GM13977 (cell line): ENCODE results near the gene TNIP3.

ENCODE experiments used
- DNase-seq: peaks from one replicate; pipeline ENCODE4 v3.0.0; 2012; ENCODE audit warnings: low spot score
- in situ Hi-C: fragments of 300-500 bp; cut with MboI; formaldehyde crosslinking; loops from one replicate; pipeline ENCODE4 v1.12.0; 2022; ENCODE audit warnings: low sequenced_read_pairs, low pct_unique_long_range_greater_than_20kb, mixed read lengths, inconsistent platforms; ENCODE audit not compliant: unreplicated experiment
- TF ChIP-seq, protein P1 (sequence below): IDR thresholded peaks from 2 replicates; pipeline ENCODE4 v1.5.1; 2012; ENCODE audit warnings: mild to moderate bottlenecking, control low read depth; ENCODE audit not compliant: insufficient read depth; ENCODE audit errors: extremely low read depth, missing control alignments

The TNIP3 gene

DNA sequence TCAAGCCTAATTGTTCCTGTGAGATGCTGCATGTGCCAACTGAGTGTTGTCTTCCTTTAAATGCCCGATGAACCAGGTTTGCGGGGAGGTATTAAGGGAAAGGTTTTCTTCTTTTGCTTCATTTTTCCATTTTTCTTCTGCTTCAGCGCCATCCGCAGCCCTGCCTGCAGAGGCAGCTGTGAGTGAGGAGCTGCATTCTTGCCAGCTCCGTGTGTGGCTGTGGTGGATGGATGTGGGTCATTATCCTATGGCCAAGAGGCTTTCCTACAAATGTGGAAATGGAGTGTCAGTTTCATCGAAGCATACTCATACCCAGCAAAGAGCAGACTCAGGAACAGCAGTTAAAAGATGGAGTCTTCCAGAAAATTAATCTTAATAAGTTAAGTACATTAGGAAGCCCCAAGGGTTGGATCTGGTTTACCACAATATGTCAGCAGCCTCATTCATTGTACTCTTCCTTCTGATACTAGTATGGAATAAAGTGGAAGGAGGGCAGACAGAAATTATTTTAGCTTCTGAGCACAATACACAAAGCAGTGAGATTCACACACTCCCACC is 37.6 kb downstream of the TNIP3 start:
- TF ChIP-seq, protein P1, sequence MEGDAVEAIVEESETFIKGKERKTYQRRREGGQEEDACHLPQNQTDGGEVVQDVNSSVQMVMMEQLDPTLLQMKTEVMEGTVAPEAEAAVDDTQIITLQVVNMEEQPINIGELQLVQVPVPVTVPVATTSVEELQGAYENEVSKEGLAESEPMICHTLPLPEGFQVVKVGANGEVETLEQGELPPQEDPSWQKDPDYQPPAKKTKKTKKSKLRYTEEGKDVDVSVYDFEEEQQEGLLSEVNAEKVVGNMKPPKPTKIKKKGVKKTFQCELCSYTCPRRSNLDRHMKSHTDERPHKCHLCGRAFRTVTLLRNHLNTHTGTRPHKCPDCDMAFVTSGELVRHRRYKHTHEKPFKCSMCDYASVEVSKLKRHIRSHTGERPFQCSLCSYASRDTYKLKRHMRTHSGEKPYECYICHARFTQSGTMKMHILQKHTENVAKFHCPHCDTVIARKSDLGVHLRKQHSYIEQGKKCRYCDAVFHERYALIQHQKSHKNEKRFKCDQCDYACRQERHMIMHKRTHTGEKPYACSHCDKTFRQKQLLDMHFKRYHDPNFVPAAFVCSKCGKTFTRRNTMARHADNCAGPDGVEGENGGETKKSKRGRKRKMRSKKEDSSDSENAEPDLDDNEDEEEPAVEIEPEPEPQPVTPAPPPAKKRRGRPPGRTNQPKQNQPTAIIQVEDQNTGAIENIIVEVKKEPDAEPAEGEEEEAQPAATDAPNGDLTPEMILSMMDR: no peak
- no peak for DNase-seq
- in situ Hi-C loops: no loop called here

DNA sequence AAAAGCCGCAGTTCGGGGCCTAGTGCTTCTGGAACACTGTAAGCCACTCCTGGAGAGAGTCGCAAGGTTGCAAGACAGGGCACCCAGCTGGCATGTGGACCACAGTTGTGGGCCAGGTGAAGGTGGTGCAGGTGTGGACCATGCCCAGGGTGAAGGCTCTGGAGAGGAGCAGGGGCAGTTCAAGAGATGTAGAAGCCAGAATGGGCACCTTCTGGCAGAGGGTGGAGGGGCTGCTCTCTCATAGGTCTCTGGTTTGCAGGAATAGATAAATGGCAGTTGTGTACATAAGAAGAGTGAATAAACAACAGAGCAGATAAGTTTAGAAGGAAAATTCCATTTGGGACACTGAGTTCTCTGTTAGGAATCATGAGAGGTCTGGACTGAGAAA is 38.6 kb downstream of the TNIP3 start:
- DNase-seq: no peak
- TF ChIP-seq, protein P1: no peak
- in situ Hi-C loops: no loop called here

DNA sequence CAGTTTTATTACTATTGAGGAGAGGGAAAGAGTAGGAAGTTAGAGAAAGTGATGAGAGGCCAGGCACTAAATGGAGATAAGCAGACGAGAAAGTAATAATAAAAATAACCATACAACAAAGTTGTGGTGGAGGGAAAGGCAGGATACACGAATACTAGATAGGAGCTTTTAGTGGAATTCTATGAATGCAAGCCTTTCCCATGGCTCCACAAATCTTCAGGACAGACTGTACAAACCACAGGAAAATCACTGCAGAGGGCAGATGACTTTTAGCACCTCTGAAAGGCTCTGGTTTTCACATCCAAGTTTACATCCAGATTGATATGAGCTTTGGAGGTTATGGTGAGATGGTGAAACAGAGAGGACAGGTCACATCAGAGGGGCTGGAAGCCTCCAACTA is 41.5 kb downstream of the TNIP3 start:
- in situ Hi-C loops: no loop called here
- TF ChIP-seq, protein P1: no peak
- no peak for DNase-seq

DNA sequence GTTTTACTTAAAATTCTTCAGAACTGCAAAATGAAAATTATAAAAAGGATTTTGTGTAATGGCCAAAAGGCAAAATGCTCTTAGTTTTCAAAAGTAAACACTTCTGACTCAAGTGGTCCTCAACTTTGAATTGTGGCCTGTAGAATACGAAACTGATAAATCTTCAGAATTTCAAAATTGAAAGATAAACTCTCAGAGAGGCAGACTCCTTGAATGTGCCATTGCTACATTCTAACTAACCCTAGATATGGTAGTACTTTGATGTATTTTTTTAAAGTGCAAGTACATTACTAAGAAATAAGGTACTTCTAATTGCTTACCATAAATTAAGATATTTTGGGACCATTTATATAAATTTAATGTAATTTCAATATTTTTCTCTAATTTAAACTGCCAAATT is 44.4 kb downstream of the TNIP3 start:
- in situ Hi-C loops: no loop called here
- TF ChIP-seq, protein P1: no peak
- no peak for DNase-seq

DNA sequence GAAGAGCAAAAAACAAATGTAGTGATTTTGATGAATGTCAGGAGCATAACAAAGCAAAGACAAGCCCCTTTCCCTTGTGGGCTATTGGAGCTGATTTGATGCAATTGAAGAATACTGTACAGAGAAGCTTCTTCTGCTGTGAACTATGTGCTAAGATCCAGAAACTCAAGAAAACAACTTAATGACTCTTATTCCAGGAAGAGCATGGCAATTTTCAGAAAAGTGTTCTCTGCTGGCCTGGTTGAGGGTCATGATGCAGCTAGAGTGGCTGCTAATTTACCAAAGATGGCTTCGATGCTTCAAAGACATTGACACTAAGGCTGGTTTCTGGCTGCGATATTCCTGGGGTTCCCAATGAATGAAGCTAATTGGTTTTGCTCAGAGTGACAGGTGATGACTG is 45.8 kb downstream of the TNIP3 start:
- no peak for DNase-seq
- in situ Hi-C loops: no loop called here
- TF ChIP-seq, protein P1: no peak

DNA sequence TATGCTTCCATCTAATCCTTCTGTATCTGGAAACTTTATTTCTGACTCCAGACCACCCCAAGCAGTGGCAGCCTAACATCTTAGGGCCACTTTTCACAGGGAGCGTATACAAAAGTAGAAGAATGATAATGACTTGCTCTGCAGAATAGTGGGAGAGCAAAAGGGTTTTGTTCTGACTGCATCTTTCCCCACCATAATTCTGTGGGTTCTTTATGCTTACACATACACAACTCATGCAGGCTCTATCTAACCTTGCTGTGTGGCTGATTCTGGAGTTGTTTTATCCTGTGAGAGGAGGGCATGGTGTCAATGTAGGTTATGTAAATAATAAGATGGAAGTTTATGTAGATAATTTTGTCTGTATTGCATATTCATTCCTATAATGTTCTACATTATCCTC is 49.4 kb downstream of the TNIP3 start:
- in situ Hi-C loops: no loop called here
- TF ChIP-seq, protein P1: no peak

DNA sequence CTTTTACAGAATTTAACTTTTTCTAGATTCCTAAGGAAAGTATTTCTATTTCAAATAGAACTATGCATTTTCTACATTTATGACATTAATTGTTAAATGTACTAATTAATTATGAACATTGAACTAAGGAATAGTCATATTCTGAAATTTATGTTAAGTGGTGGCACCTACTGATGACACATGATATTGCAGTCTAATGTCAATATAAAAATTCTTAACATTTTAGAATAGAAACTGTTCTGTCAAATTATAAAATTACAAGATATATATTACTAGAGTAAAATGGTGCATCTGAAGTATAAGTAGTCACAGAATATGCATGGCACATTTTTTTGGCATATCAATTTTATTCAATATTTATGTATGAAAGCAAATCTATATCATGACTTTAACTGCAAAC is 51.6 kb downstream of the TNIP3 start:
- TF ChIP-seq, protein P1: peak; percentile 13
- in situ Hi-C loops: no loop called here
- DNase-seq: no peak

More for the DNA sequence above, 49.4 kb downstream of the TNIP3 start:
- no peak for DNase-seq
